Activated naive CD8-positive, alpha-beta T cell treated with anti-CD3 and anti-CD28 coated beads, Interleukin-2, amount 50 U/mL, for 24 hours (primary cell): Measurements from ENCODE around the gene CPT1A.

Experiments used
- ATAC-seq: fragments of 150-1000 bp; cut with Tn5 transposase; one replicate; pipeline ENCODE4 v1.10.0; 2021
- DNase-seq: peaks from one replicate; pipeline ENCODE4 v3.0.0; 2021
- H3K27ac Mint-ChIP-seq: one replicate; pipeline ENCODE4 v1.8.0; 2021; ENCODE audit warnings: mild to moderate bottlenecking, mixed read lengths
- H3K27me3 Mint-ChIP-seq: one replicate; pipeline ENCODE4 v1.8.0; 2021; ENCODE audit warnings: mixed read lengths
- H3K36me3 Mint-ChIP-seq: one replicate; pipeline ENCODE4 v1.8.0; 2021; ENCODE audit warnings: low read depth, mixed read lengths
- H3K4me1 Mint-ChIP-seq: one replicate; pipeline ENCODE4 v1.8.0; 2021; ENCODE audit warnings: mixed read lengths
- H3K4me3 Mint-ChIP-seq: one replicate; pipeline ENCODE4 v1.8.0; 2021; ENCODE audit warnings: mild to moderate bottlenecking, moderate library complexity, mixed read lengths
- H3K9me3 Mint-ChIP-seq: one replicate; pipeline ENCODE4 v1.8.0; 2021; ENCODE audit warnings: mixed read lengths

Gene CPT1A

DNA sequence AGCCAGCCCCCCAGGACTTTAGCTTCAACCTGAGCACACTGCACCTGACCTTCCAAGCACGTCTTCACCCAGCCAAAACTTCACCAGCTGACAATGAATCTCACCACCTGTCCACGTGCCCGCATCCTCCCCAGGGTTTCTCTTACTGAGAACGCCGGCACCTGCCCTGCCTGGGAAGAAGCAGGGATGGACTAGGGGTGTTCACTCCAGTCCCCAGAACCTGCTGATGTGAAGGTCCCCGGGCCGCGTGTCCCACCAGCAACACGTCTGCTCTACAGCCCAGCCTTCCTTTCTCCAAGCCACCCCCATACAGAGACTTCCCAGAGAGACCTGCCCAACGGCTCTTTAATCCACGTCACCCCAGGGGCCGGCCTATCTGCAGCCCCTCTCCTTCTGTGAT, 12.8 kb downstream of the CPT1A start:
- Mint-ChIP-seq H3K27me3 (no peaks in the 10 kb centered on the region), H3K27ac (peak overlapping the region; percentile 76), H3K36me3 (no peaks in the 10 kb centered on the region), H3K4me1 (peaks cover 39% of the 10 kb centered on the region), H3K4me3 (no peak overlapping the region), H3K9me3 (no peaks in the 10 kb centered on the region)
- ATAC-seq (no peak), DNase-seq (no peak)

DNA sequence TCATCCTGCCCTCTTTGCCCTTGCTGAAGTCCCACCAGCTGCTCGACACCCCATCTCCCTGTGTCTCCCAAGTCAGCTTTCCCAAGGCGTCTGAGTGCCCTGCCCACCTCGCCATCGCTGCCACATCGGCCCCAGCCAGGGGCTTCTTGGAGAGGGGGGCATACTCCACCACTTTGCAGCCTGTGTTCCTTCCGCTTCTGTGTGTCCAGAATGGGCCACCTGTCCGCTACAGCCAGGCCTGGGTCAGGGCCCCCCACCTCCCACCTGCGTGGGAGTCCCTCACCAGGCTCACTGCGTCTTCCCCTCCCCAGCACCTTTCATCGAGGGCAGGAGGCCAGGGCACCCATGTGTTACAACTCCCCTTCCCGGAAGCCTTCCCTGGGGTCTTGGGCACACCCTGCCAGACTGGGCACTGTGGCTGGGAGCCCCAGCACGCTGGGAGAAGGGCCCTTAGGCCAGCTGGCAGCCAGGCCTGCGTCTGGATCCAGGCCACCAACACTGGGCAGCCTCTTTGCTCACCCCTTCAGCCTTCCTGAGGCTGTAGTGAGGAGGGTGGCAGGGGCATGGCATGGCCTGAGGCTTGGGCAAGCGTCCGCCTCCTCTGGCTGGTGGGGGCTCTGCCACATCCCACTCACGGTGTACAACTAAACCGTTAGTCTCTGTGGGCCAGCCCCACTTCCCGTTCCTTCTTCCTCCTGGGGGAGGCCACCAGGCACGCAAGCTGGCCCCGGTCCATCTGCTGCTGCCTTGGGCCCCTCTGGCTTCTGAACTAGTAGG, 13.4 kb downstream of the CPT1A start:
- Mint-ChIP-seq H3K9me3 (no peaks in the 10 kb centered on the region), H3K4me1 (peaks cover 39% of the 10 kb centered on the region), H3K27ac (peak overlapping the region; percentile 76), H3K4me3 (no peak overlapping the region), H3K27me3 (no peaks in the 10 kb centered on the region), H3K36me3 (no peaks in the 10 kb centered on the region)
- ATAC-seq, result no peak
- DNase-seq, result no peak

DNA sequence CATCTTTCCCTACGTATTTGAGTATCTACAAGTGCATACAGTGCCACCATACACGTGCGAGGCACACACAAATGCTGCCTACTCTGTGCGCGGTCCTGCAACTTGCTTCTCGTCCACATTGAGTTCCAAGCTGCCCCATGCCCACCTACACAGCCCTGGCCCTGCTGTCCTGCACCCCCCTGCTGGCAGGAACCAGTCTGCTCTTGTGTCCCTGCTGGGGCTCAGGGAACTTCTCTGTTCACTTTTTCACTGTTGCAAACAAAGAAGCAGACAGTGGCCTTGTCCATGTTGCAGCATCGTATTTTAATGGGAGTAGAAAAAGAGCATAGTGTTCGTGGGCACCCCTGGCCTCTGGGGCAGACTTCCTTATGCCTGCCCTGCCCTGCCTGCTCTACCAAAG, 14.0 kb downstream of the CPT1A start:
- peak overlapping the region; percentile 61 for H3K27ac Mint-ChIP-seq
- DNase-seq, result no peak

DNA sequence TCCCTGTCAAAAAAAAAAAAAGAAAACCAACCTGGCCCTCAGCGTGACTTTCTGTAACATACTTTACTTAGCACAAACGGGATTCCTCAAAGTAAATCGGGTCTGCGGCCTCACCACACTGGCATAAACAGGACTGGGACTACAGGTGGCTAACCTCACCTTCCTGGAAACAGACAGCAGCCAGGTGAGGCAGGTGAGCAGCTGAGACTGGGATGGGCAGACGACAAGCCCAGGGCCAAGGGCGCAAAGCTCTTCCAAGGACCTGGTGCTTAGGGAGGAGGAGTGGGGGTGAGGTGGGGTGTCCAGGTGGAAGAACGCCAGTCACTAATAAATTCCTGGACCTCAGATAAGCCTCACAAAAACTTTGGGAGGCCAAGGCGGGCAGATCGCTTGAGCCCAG, 15.0 kb downstream of the CPT1A start:
- Mint-ChIP-seq H3K27ac (no peak overlapping the region), H3K4me3 (no peak overlapping the region), H3K9me3 (no peaks in the 10 kb centered on the region), H3K36me3 (no peaks in the 10 kb centered on the region), H3K4me1 (peaks cover 41% of the 10 kb centered on the region), H3K27me3 (no peaks in the 10 kb centered on the region)
- ATAC-seq, result no peak
- no peak for DNase-seq

More for the DNA sequence above, 14.0 kb downstream of the CPT1A start:
- Mint-ChIP-seq H3K36me3 (no peaks in the 10 kb centered on the region), H3K9me3 (no peaks in the 10 kb centered on the region), H3K4me3 (no peak overlapping the region), H3K4me1 (peaks cover 39% of the 10 kb centered on the region), H3K27me3 (no peaks in the 10 kb centered on the region)
- ATAC-seq, result no peak

DNA sequence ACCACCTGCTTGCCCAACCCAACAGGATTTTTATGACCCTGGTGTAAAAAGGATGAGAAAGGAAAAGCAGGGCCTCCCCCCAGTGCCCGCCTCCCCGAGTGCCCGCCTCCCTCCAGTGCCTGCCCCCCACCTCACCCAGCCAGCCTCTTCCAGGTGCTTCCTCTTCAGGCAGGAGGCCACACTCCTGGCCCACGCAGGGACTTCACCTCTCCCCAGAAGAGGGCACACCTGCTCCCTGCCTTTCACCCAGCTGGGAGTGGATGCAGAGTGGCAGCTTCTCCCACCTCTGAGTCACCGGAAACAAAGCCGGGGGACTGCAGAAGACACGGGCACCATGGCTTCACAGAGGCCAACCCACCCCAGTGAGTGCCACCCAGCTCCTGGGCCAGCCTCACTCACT, 16.1 kb downstream of the CPT1A start:
- DNase-seq (peak; percentile 54), ATAC-seq (peak; percentile 86)
- Mint-ChIP-seq H3K27ac (no peak overlapping the region), H3K4me3 (no peak overlapping the region), H3K27me3 (no peaks in the 10 kb centered on the region), H3K4me1 (peaks cover 41% of the 10 kb centered on the region), H3K36me3 (no peaks in the 10 kb centered on the region), H3K9me3 (no peaks in the 10 kb centered on the region)

DNA sequence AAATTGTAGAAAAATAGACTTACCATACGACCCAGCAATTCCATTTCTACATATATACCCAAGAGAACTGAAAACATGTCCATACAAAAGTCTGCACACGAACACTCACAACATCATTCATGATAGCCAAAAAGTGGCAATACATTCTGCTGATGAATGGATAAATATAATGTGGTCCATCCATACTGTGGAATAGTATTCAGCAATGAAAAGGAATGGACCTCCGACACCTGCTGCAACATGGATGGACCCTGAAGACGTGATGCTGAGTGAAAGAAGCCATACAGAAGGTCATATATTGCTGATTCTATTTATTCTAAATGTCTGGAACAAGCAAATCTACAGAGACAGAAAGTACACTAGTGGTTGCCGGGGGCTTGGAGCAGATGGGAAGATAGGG, 19.2 kb downstream of the CPT1A start:
- Mint-ChIP-seq H3K27ac (no peak overlapping the region), H3K9me3 (no peaks in the 10 kb centered on the region), H3K4me1 (peaks cover 33% of the 10 kb centered on the region), H3K36me3 (no peaks in the 10 kb centered on the region), H3K27me3 (no peaks in the 10 kb centered on the region), H3K4me3 (no peak overlapping the region)
- ATAC-seq (no peak), DNase-seq (no peak)

DNA sequence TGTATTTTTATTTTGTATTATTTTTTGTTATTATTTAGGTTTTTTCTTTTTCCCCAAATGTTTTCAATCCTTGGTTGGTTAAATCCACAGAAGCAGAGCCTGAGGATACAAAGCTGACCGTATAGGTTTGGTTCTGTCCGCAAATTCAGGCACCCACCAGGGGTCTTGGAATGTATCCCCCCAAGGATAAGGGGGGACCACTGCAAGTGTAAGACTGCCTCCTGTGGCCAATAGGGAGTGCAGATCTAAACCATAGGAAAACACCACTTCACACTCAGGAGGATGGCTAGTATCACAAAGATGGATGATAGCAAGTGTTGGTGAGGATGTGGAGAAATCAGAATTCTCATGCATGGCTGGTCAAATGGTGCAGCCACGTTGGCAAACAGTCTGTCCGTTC, 20.0 kb downstream of the CPT1A start:
- DNase-seq, result no peak
- Mint-ChIP-seq H3K27ac (no peak overlapping the region), H3K4me1 (peaks cover 36% of the 10 kb centered on the region), H3K27me3 (no peaks in the 10 kb centered on the region), H3K36me3 (no peaks in the 10 kb centered on the region), H3K4me3 (no peak overlapping the region), H3K9me3 (no peaks in the 10 kb centered on the region)
- no peak for ATAC-seq

DNA sequence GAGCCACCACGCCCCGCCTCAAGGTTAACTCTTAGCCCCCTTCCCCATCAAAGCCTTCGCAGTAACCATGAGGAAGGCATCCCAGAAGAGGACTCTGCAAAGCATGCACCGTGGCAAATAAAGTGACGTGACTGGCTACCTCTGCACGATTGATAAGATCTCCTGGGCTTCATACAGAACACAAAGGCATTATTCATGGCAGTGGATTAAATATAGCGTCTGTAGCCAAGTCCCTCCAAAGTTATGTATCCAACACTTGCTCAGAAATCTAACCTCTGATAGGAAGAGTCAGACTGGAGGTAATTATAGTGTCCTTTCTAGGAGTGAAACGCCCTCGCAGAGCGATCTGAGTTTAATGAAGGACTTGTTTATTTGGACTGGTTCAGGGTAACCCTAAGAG, 22.4 kb downstream of the CPT1A start:
- H3K27ac Mint-ChIP-seq, result no peak overlapping the region
- H3K27me3 Mint-ChIP-seq, result no peaks in the 10 kb centered on the region
- no peak for ATAC-seq
- peaks cover 23% of the 10 kb centered on the region for H3K4me1 Mint-ChIP-seq
- no peaks in the 10 kb centered on the region for H3K9me3 Mint-ChIP-seq
- H3K4me3 Mint-ChIP-seq, result no peak overlapping the region
- no peaks in the 10 kb centered on the region for H3K36me3 Mint-ChIP-seq
- DNase-seq, result no peak

DNA sequence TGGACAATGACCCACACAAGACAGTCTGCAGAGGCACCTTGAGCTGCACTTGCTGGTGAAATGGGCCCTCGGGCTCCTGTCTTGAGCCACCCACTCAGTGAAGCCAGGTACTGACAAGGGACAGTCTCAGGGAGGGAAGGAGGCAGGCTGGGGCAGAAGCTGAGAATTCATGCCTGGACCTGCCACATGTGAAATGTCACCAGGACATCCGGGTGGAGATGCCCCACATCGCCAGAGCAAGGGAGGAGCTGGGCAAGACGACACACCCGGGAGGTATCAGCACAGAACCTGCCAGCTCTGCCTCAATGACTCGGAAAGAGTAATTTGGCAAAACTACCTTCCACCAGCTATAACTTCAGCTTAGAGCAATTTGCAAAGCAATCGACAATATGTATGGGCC, 23.5 kb downstream of the CPT1A start:
- H3K27ac Mint-ChIP-seq, result no peak overlapping the region
- no peak for ATAC-seq

DNA sequence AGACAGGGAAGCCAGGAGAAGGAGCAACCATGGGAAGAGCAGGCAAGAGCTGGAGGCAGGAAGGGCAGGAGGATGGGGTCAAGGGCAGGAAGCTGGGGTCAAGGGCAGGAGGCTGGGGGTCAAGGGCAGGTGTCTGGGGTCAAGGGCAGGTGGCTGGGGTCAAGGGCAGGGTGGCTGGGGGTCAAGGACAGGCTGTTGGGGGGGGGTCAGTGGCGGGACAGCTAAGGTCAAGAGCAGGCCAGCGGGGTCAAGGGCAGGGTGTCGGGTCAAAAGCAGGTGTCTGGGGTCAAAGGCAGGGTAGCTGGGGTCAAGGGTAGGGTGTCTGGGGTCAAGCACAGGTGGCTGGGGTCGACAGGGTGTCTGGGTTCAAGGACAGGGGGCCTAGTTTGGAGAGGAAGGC, 24.2 kb downstream of the CPT1A start:
- no peaks in the 10 kb centered on the region for H3K36me3 Mint-ChIP-seq
- no peaks in the 10 kb centered on the region for H3K9me3 Mint-ChIP-seq
- ATAC-seq (no peak), DNase-seq (no peak)
- H3K4me3 Mint-ChIP-seq, result no peak overlapping the region
- H3K27me3 Mint-ChIP-seq, result no peaks in the 10 kb centered on the region
- peak overlapping the region; percentile 72 for H3K27ac Mint-ChIP-seq
- H3K4me1 Mint-ChIP-seq, result peaks cover 22% of the 10 kb centered on the region

More for the DNA sequence above, 23.5 kb downstream of the CPT1A start:
- peaks cover 23% of the 10 kb centered on the region for H3K4me1 Mint-ChIP-seq
- DNase-seq, result no peak
- H3K27me3 Mint-ChIP-seq, result no peaks in the 10 kb centered on the region
- H3K36me3 Mint-ChIP-seq, result no peaks in the 10 kb centered on the region
- H3K4me3 Mint-ChIP-seq, result no peak overlapping the region
- H3K9me3 Mint-ChIP-seq, result no peaks in the 10 kb centered on the region

DNA sequence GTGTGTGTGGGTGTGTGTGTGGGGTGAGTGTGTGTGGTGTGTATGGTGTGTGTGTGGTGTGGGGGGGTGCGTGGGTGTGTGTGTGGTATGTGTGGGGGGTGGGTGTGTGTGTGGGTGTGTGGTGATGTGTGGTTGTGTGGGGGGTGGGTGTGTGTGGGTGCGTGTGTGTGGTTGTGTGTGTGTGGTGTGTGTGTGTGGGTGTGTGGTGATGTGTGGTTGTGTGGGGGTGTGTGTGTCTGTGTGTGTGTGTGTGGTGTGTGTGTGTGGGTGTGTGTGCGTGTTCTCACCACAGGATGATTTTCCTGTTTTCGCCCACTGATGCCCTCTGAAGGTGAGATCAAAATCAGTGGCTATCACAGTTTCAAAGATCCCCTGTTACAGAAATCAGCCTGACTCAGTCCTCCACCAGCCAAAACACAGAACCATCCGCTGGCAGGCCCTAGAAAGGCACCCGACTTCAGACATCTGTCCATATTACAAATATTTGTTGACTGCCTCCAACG, 24.7 kb downstream of the CPT1A start:
- Mint-ChIP-seq H3K27ac (peak overlapping the region; percentile 81), H3K4me3 (no peak overlapping the region)
- peak; percentile 41 for ATAC-seq

DNA sequence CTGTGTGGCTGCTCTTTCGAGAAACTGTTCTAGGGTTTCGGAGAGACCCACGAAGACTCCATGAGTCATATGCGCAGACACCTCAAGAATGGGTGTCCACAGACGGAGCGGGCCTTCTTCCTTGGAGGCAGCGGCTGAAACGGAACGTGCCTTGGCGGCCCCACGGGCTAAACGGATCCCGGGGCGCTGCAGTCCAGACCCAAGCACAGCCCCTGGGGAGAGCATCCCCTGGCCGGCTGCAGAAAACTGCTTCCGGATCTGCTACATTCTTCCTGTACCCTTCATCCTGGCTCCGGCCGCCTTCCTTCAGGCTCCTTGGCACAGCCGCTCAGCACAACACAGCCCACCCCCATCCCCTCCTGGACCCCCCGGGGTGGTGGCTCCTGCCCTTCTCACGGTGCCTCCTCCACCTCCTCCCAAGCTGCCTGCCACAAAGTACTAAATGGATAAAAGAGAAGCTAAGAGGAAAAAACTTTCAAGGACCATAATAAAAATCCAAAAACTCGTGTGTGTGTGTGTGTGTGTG, 25.4 kb downstream of the CPT1A start:
- Mint-ChIP-seq H3K9me3 (no peaks in the 10 kb centered on the region), H3K27ac (peak overlapping the region; percentile 81), H3K36me3 (no peaks in the 10 kb centered on the region), H3K4me1 (peaks cover 22% of the 10 kb centered on the region), H3K27me3 (no peaks in the 10 kb centered on the region), H3K4me3 (no peak overlapping the region)
- DNase-seq (no peak), ATAC-seq (no peak)

More for the DNA sequence above, 24.7 kb downstream of the CPT1A start:
- no peaks in the 10 kb centered on the region for H3K9me3 Mint-ChIP-seq
- no peaks in the 10 kb centered on the region for H3K27me3 Mint-ChIP-seq
- DNase-seq, result no peak
- no peaks in the 10 kb centered on the region for H3K36me3 Mint-ChIP-seq
- peaks cover 22% of the 10 kb centered on the region for H3K4me1 Mint-ChIP-seq

DNA sequence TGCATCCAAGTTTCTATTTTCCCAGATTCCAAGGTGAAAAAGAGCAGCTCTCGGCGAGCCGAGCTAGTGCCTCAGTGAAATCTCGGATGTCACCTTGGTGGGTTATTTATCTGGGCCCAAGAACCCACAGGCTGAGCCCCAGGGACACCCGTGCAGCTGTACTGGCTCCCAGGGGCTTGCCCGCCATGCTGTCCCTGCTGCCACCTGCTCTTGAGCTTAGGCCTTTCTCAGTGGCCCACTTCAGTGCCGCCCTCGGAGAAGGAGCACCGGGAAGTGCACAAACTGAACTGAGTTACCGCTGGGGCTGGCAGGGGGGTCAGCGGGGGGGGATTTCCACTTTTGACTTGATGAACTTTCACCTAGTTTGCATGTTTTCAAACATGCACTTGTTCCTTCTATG, 27.9 kb downstream of the CPT1A start:
- ATAC-seq (no peak), DNase-seq (no peak)
- no peaks in the 10 kb centered on the region for H3K9me3 Mint-ChIP-seq
- H3K27ac Mint-ChIP-seq, result no peak overlapping the region
- no peaks in the 10 kb centered on the region for H3K27me3 Mint-ChIP-seq
- H3K36me3 Mint-ChIP-seq, result no peaks in the 10 kb centered on the region
- H3K4me1 Mint-ChIP-seq, result peaks cover 22% of the 10 kb centered on the region
- H3K4me3 Mint-ChIP-seq, result no peak overlapping the region

DNA sequence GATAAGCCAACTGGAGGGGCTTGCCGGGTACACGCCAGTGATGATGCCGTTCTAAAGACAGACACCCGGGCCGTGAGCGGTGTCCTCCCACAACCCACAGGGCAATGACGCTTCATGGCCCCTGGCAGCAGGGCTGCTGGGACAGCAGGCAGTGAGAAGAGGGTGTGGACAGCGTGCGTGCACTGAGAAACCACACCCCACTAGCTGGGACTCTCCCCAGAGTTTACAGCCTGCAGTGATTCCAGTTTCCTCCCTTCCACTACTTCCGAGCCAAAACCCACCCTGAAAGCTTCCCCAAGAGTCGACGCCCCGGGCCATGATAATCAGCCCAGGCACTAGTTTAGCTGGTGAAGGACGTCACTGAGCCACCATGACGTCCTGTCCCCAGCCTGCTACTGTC, 29.2 kb downstream of the CPT1A start:
- Mint-ChIP-seq H3K36me3 (no peaks in the 10 kb centered on the region), H3K4me1 (peaks cover 12% of the 10 kb centered on the region), H3K27ac (no peak overlapping the region), H3K4me3 (no peak overlapping the region), H3K27me3 (no peaks in the 10 kb centered on the region), H3K9me3 (no peaks in the 10 kb centered on the region)
- ATAC-seq, result no peak
- DNase-seq, result no peak

DNA sequence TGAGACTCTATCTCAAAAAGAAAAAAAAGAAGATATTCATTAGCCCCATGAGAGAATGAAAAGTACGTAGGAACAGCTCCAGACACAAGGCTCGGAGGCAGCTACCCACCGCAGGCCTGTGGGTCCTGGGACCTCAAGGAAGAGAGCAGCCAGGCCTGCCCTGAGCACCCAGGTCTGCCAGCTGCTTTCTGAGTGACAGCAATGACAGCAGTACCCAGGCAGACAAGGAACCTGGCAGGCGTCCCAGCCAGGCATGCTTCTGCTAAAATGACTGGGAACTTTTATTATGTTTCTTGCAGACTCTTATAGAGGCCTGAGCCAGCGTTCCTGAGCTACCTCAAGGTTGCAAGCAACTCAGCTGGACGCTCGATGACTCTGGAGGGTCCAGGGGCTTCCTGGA, 31.6 kb downstream of the CPT1A start:
- H3K27ac Mint-ChIP-seq, result no peak overlapping the region
- H3K4me3 Mint-ChIP-seq, result no peak overlapping the region
- H3K27me3 Mint-ChIP-seq, result no peaks in the 10 kb centered on the region
- no peaks in the 10 kb centered on the region for H3K36me3 Mint-ChIP-seq
- ATAC-seq (no peak), DNase-seq (no peak)
- no peaks in the 10 kb centered on the region for H3K9me3 Mint-ChIP-seq
- no peaks in the 10 kb centered on the region for H3K4me1 Mint-ChIP-seq
